GM18520 (cell line): Measurements from ENCODE around the gene UGGT2.
"Not testable (repeated sequence)": the region's sequence is repeated elsewhere in the genome, so short reads cannot be mapped to it uniquely, and the experiment has no call there.

Experiments used
- ATAC-seq: cut with Tn5 transposase; IDR thresholded peaks from one replicate; pipeline ENCODE4 v1.9.1; 2021; ENCODE audit not compliant: unreplicated experiment

UGGT2 gene

GRCh38 chr13:95809429-95809828, 243.8 kb downstream of the UGGT2 start:
- no peak for ATAC-seq

DNA sequence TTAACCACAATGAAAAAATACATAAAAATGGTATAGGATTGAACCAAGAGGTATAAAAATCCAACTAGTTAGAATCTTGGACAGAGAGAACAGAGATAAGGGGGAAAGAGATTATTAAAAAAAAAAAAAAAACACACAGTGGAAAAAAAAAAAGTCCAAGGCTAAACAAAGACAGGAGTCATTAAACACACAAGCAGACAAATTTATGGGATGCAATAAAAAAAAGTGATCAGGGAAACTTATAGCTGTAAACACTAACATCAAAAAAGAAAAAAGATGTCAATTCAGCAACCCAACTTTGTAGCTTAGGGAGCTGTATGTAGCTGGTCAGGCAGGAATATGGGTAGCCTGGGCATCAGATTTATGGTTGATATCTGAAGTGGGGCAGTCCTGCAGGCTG, 247.3 kb downstream of the UGGT2 start:
- ATAC-seq: no peak

DNA sequence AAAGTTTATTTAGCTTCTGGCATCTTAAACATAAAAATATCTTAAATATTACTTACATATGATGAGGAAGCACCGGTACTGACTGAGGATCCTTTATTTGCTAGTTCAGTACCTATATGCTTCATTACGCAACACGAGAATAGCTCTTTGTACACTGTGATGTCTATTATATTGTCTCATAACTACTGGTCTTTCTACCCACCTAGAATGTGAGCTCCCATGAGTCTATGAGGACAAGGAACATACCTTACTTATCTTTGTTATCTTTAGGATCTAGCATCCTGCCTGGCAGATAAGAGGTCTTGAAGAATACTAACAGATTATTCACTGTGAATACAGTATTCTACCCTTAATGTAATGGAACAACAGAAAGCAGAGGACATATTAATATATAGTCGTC, 251.4 kb downstream of the UGGT2 start:
- no peak for ATAC-seq

DNA sequence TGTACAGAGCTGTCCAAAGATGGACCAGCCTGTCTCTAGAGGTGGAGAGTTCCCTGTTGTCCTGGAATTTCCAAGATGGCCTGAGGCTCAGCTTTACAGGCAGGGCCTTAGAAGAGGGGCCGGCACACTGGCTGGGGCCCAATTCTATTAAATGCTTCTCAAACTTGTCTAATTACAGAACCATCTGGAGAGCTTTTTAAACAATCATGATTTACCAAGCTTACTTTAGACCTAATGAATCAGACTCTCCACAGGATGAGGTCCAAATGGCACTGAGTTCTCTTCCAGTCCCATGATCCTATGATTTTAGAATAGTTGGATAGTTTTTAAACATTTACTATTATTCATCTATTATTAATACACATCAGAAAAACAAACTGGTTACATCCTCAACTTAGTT, 252.8 kb downstream of the UGGT2 start:
- ATAC-seq: no peak

DNA sequence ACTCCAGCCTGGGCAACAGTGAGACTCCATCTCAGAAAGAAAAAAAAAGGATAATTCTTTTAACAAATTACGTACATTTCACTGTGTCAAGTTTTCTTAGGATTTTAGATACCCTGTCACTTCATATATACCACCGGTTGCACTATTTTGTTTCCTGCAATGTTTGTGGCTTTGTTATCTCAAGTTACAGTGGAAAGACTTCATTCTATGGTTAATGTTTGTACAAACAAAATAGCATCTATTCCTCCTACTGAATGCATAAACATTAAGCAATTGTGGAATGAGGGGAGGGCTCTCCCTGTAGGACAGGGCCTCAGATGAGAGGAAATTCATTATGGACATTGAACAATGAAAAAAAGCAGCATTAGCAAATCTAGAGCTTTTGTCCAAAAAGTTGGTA, 256.2 kb downstream of the UGGT2 start:
- no peak for ATAC-seq

GRCh38 chr13:95793781-95794180, 259.4 kb downstream of the UGGT2 start:
- no peak for ATAC-seq

GRCh38 chr13:95793018-95793555, 260.1 kb downstream of the UGGT2 start:
- no peak for ATAC-seq

GRCh38 chr13:95791084-95791722, 262.0 kb downstream of the UGGT2 start:
- ATAC-seq: no peak

DNA sequence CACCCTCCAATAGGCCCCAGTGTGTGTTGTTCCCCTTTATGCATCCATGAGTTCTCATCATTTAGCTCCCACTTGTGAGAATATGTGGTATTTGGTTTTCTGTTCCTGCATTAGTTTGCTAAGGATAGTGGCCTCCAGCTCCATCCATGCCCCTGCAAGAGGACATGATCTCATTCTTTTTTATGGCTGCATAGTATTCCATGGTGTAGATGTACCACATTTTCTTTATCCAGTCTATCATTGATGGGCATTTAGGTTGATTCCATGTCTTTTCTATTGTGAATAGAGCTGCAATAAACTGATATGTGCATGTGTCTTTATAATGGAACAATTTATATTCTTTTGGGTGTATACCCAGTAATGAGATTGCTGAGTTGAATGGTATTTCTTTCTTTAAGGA, 263.9 kb downstream of the UGGT2 start:
- not testable (repeated sequence) for ATAC-seq

DNA sequence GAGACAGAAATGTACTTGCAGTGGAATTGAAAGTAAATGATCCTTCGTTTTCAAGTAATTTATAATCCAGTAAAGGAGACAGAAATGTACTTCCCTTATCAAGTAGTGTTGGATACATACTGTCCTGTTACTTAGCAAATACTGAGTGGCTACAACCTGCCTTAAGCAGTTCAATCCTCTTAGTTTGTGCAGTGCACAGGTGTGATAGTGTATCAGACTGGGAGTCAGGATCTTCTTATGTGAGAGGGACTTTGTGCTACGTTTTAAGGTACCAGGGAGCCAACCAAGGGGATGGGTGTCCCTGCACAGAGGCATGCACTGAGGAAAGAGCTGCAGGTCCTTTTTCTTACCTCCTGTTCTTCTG, 265.1 kb downstream of the UGGT2 start:
- ATAC-seq: no peak

DNA sequence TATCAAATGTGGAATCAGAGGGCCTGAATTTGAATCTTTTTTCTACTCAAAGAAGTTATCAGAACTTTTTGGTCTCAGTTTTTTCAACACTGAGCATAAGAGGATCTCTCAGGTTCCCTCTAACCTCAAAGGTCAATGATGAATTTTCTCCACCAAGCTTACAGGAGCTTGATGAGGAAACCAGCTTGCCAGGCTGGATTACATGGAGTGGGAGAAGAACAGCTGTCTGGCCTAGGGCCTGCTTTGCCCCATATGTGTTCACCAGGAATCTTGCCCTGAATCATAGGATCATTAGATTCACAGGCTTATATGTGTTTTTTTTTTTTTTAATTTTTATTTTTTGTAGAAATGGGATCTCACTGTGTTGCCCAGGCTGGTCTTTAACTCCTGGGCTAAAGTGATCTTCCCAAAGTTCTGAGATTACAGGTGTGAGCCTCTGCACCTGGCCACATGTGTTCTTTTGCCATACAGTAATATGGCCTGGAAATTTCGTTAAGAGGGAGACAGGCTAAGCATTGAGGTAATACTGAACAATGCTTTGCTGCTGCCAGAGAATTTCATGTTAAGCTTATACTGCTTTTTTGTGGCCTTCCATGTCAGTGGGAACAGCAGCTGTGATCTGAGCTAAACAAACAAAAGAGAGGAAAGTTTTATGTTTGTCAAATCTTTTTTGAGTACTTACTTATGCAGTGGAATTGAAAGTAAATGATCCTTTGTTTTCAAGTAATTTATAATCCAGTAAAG, 265.7 kb downstream of the UGGT2 start:
- ATAC-seq: no peak

GRCh38 chr13:95784900-95785290, 268.3 kb downstream of the UGGT2 start:
- ATAC-seq: no peak

DNA sequence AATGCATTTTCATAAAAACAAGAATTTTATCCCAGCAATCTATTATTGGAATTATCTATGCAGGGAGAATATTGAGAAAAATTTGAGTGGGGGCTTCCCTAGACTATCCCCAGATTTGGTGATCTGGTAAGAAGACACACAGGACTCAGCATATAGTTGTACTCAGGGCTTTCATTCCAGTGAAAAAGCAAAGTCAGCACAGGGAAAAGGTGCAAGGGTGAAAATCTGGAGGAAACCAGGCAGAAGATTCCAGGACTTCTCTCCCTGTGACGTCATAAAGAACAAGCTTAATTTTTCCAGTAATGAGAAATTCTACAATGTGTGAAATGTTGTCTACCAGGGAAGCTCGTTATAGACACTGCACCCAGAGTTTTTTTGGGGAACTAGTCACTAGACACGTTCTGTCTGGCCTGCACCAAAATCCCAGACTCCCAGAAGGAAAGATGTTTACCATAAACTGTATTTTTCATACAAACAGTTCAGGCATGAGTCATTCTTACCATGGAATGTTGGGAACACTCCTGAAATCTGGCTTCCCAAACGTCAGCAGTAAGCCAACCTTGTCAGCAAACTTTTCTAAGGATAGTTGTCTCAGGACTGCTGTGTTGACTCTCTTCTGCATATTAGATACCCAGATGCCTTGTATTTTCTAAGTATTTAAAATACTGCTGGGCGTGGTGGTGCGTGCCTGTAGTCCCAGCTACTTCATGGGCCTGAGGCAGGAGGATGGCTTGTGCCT, 268.9 kb downstream of the UGGT2 start:
- ATAC-seq: no peak

- ATAC-seq: no peak
Measured at GRCh38 chr13:95783747-95784146, 269.5 kb downstream of the UGGT2 start.

DNA sequence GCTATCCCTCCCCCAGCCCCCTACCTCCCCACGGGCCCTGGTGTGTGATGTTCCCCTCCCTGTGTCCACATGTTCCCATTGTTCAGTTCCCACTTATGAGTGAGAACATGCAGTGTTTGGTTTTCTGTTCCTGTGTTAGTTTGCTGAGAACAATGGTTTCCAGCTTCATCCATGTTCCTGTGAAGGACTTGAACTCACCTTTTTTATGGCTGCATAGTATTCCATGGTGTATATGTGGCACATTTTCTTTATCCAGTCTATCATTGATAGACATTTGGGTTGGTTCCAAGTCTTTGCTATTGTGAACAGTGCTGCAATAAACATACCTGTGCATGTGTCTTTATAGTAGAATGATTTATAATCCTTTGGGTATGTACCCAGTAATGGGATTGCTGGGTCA, 271.3 kb downstream of the UGGT2 start:
- ATAC-seq: not testable (repeated sequence)

- ATAC-seq: no peak
Measured at GRCh38 chr13:95781016-95781415, 272.2 kb downstream of the UGGT2 start.

GRCh38 chr13:95779522-95779921, 273.7 kb downstream of the UGGT2 start:
- ATAC-seq: no peak

DNA sequence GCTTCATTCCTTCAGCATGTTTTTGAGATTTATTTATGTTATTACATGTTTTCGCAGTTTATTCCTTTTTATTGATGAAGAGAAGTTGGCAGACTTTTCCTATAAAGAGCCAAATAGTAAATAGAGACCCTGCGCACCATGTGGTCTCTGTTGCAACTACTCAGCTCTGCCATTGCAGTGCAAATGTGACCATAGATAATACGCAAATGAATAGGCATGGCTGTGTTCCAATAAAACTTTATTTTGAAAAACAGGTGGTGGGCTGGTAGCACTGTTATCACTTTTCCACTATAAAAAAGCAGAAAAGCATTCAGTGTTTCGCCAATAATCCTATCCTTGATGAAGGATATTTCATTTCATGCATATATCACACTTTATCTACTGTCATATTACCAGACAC, 281.3 kb downstream of the UGGT2 start:
- no peak for ATAC-seq

GRCh38 chr13:95763601-95764000, 289.6 kb downstream of the UGGT2 start:
- ATAC-seq: no peak

- ATAC-seq: not testable (repeated sequence)
Measured at GRCh38 chr13:95762626-95763025, 290.6 kb downstream of the UGGT2 start.

GRCh38 chr13:95756072-95756471, 297.1 kb downstream of the UGGT2 start:
- ATAC-seq: no peak

GRCh38 chr13:95754069-95754468, 299.1 kb downstream of the UGGT2 start:
- no peak for ATAC-seq
